GM21723 (cell line): ENCODE results near the gene SPINK4.

Experiments
- ATAC-seq: cut with Tn5 transposase; IDR thresholded peaks from one replicate; pipeline ENCODE4 v1.9.1; 2021; ENCODE audit warnings: mild to moderate bottlenecking, moderate library complexity; ENCODE audit not compliant: unreplicated experiment

Gene SPINK4

DNA sequence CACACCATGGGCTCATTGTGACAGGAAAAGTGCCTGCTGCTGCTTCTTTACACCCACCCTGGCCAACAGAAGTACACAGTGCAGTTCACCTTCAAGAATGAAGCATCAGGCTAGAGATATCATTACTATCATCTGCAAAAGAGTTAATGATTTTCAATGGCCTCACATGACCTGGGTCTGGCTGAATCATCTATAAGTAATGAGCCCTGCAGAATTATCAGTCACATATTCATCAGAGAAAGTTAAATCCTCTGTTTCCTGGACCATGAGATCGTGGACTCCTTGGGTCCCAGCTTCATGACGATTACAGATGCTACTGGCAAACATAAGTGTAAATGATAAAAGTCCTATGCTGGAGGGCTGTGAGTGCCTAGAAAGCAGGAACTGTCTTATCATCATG lies 16.3 kb downstream of the SPINK4 start:
- no peak for ATAC-seq

DNA sequence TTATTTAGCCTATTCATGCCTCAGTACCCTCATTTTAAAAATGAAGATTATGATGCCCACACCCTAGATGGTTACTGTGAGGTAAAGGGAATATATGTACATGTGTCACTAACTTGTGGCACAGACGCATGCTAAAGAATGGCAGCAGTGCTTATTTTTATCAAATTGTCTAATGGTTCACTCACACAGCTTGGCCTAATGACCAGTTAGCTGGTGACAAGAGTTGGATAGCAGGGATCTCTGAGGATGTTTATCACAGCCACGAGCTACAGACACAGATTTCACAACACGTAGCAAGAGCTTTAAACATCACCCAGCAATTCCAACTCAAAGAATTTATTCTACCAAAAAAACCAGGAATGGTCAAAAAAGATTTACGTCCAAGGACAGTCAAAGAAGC lies 17.3 kb downstream of the SPINK4 start:
- ATAC-seq = no peak

DNA sequence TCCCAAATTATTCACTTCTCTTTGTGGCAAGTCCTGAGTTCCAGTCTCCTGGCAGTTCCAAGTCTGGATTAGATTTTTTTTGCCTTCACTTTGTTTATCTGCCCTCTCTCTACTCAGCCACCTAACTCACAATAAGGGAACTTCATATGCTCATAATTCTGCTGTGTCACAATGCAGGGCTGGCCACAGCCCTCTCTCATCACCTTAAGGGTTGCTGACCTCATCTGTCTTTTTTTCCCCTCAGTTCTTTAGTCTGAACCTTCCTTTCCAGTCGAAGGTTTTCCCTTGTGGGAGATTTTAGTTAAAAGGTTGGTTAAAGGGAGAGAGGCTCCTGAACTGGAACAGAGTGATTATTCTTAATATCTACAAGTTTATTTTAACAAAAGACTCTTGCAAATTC lies 20.4 kb downstream of the SPINK4 start:
- ATAC-seq = no peak

DNA sequence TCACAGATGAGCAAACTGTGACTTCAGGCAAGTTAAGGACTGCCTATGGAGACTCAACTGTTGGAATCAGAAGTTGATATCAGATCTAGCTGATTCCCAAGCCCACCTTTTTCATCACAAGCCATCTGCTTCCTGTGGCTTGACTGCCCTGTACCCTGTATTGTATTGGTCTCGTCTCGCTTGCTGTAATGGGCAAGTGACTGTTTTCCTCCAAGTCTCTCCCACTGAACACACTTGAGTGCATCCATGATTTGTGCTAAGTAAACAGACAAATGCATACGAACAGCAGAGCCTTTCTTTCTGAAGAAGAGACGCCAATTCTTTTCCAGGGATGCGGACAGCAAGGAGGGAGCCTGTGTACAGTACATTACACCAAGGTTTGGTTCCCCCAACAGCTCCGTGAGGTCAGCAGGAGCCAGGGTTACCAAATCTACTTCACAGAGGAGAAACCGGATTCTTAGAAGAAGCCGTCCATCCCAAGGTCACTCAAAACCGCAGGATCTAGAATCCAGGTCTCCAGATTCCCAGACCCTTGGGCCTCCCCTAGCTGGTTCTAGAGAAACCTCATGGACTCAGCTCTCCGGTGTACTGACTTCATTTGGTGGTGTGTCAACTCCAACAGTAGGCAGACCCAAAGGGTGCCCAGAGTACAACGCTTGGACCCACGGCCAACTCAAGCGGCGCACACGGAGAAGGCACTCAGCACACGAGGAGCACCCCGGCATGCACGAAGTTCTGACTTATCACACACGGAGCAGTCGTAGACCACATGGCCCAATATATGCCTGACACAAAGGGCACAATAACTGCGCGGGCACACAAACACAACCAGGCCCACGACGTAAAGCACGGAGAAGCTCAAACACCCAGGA lies 23.4 kb downstream of the SPINK4 start:
- ATAC-seq = peak; percentile 9

DNA sequence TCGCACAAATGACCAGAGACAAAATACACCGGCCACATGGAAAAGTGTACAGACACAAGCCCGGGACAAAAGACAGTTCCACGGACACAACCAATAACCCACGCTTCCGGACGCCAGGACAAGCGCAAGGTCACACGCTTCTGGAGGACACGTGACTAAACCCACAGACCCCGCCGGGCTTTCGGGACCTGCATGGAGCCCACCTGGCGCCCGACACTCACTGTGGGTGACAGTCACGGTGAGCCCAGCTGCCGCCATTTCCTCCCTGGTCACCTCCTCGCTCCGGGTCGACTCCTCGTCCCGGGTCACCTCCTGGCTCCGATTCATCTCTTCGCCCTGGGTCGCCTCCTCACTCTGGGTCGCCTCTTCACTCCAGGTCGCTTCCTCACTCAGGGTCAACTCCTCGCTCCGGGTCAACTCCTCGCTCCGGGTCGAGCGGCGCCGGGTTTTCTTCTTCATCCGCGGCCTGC lies 24.1 kb downstream of the SPINK4 start:
- peak; percentile 37 for ATAC-seq

DNA sequence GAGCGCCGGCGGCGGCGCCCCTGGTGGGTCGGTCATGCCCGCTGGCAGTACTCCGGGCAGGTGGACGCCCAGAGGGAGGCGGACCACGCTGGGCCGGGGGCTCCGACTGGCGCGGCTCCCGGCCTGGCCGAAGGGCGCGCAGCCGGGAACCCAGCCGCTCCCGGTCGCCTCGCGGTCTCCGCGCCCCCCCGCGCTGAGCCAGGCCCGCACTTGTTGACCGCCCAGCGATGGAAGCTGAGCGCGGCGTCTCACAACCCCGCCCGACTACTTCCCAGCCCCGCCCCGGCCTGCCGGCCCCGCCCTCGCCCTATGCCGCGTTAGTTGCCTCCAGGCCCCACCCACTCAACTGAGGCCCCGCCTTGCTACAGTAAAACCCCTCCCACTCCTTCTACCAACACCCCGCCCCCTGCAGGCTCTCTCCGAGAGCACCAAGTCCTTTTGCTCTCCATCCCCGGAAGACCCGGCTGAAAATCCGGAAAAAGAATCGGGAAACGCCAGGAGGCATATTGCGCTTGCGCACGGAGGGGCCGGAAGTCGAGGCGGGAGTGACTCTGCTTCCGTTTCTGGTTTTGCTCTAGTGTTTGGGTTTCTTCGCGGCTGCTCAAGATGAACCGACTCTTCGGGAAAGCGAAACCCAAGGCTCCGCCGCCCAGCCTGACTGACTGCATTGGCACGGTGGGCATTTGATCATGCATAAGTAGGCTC lies 24.7 kb downstream of the SPINK4 start, which contains the start of the genes BAG1 and CHMP5:
Gene BAG1 (minus strand): TSS at position 236 of the 705 bp plus-strand sequence.
Gene CHMP5 (plus strand): TSS at position 577 of the 705 bp plus-strand sequence. CDS start 30 bp downstream, at position 607.
- ATAC-seq = peak; percentile 87

DNA sequence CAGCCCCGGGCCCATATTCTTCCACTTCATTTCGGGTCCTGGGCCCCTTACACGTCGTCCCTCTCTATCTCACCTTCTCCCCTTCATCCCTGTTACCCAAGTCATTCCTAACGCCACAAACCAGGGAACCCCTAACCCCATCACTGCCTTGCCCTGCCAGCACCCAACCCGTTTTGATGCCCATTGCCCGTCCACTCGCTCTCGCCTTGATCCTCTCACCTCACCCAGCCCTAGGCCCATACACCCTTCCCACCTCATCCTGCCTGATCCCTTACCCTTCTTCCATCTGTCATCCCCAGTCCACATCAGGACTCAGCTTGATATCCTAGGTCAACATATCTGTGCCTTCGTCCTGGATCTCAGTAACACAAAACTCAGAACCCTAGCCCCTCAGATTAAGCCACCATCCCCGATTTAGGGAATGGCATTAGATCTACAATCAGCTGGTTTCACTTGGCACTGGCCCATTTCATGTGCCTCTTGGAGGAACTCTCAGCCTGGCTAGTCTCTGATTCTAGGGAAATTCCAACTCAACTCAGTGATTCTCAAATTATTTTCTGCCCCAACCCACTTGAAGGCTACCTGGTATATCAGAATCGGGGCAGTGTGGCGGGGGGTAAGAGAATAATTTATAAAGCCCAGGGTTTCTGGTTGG lies 25.4 kb downstream of the SPINK4 start:
- ATAC-seq = no peak

DNA sequence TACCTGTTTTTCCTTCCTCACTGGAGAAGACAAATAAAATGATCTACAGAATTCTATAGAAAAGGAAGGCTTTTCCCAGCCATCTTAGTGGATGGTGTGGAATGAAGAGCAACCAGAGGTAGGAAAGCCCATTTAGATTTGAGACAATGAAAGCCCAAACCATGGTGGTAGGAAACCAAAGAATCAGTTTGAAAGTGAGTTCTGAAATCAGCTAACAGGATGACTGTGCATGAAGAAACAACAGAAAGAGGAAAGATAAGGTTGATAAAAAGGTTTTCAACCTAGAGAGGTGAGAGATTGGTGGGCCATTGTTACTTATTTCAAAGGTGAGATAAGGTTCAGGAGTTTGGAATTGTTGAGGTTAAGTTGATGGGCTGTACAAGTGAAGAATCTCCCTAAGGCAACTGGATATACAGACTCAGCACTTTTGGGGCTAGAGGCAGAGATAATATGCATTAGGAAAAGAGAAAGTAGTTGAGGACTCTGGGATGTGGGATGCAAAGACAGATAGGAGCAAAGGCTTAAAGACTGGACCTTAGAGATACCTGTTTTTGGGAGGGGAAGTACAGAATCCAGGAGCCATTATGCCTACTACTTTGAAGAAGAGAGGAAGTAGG lies 27.3 kb downstream of the SPINK4 start:
- no peak for ATAC-seq

DNA sequence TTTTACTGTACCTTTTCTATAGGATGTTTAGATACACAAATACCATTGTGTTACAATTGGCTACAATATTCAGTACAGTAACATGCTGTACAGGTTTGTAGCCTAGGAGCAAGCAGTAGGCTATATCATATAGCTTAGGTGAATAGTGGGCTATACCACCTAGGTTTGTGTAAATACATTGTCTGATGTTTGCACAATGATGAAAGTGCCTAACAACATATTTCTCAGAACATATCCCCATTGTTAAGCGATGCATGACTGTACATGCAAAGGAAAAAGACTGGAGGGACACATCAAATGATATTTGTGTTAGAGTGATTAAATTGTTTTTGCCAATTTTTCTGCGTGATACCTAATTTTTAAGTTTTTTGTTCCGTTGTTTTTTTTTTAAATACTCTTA lies 30.2 kb downstream of the SPINK4 start:
- ATAC-seq = no peak

DNA sequence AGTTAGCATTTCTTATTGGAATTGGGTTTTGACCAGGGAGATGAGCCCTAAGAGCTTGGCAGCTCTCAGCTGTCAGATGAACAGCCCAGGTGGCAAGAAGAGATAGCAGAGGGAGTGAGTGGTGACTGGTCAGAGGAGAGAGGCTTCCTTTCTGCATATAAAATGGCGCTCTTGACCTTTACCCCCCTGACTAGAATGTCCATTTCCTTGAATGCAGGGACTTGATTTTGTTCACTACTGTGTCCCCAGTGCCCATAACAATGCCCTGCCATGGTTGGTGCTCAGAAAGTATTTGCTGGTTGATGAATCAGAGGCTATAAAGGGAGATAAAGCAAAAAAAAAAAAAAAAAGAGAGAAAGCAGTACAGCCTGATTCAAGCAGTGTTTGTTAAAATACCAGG lies 32.1 kb downstream of the SPINK4 start:
- ATAC-seq = no peak

DNA sequence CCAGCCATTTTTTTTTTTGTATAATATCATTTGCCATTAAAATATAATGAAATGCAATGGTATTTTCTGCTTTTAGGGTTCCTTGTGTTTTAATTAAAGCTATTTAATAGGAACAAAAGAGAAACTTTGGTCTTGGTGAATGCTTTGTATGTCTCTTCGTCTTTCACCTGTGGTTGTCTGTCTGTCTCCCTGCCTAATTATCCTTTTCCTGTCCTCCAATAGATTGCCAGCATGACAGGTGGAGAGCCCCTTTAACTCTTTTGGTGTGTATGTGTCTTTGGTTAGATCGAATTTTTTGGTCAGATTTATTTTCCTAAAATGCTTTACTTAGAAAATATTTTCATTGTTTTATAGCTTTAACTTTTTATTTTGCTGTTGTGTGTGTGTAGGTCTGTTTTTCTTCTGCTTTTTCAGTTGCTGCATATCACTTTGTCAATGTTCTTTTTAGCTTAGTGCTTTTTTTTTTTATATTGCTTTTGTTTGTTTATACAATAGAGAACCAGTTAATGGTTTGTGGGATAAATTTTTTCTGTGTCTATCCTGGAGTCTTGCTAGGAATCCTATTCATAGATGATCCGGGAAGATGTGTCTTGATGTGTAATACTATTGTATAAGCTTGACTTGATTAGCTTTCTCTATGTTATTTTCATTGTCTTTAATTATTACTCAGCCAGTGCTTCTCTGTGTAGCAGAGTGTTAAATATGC lies 33.5 kb downstream of the SPINK4 start:
- no peak for ATAC-seq

DNA sequence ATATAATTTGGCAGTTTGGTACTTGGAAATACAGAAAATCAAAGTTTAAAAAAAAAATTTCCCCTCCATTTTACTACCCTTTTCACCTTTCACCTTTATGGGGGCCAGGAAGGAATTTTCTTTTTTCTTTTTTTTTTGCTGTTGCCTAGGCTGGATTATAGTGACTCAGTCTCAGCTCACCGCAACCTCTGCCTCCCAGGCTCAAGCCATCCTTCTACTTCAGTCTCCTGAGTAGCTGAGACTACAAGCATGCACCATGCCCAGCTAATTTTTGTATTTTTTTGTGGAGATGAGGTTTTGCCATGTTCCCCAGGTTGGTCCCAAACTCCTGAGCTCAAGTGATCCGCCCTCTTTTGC lies 34.0 kb downstream of the SPINK4 start:
- no peak for ATAC-seq

DNA sequence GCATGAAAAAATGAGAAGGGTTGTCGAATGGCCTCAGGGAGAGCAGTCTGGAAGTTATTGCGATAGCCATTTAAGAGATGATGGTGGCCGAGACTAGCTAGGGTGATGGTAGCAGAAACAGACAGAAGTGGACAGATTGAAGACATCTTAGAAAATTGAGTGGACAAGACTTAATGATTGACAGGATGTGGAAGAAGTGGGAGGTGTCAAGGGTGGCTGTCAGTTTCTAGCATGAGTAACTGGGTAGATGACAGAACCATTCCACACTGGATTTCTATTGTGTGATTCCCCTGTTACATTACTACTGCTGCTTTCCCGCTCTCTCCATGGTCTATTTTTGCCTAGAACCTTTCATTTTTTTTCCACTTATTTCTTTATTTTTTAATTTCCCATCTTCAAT lies 37.5 kb downstream of the SPINK4 start:
- ATAC-seq = no peak

DNA sequence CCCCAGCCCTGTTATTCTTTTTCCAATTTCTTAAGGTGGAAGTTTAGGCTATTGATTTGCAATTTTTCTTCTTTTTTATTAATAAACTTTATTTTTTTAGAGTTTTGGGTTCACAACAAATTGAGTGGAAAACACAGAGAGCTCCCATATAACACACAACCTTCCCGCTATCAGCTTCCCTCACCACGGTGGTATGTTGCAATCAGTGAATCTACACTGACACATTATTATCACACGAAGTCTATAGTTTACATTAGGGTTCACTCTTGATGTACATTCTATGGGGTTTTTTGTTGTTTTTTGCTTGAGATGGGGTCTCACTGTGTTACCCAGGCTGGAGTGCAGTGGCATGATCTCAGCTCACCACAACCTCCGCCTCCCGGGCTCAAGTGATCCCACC lies 45.5 kb downstream of the SPINK4 start:
- ATAC-seq = no peak

DNA sequence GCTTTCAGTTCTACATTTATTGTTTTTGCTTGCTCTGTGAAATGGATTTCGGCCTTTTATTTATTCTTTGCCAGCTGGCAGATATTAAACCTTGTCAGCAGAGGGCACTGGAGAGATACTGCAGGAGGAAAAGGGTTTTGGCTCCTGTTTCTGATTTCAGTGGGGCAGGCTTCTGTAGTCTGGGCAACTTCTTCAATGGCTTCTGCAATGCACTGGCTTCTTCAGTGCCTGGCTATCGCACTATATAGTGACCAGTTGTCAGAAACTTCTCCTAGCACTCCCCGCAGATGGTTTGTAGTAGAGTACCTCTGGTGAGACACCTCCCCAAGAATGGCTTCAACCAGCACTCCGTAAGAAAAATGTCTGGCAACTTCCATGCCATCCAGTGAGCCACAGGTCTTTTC lies 47.1 kb downstream of the SPINK4 start:
- ATAC-seq = no peak

DNA sequence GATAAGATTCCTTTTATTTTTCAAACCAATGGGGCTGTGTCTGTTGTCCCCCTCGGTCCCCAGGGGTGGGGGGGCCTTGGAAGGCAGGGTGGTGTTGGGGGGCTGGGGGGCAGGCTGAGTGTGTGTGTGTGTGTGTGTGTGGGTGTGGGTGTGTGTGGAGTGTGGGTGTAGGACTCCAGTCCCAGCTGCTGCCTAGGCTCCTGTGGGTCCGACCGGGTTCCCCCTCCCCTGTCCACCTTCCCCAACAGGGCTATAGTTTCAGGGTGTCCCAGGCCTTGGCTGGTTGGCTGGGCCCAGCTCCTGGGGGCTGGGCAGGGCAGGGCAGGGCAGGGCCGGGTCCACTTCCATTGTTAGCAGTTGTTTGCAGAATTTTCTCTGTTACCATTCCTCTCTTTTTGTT lies 48.3 kb downstream of the SPINK4 start:
- ATAC-seq = no peak

DNA sequence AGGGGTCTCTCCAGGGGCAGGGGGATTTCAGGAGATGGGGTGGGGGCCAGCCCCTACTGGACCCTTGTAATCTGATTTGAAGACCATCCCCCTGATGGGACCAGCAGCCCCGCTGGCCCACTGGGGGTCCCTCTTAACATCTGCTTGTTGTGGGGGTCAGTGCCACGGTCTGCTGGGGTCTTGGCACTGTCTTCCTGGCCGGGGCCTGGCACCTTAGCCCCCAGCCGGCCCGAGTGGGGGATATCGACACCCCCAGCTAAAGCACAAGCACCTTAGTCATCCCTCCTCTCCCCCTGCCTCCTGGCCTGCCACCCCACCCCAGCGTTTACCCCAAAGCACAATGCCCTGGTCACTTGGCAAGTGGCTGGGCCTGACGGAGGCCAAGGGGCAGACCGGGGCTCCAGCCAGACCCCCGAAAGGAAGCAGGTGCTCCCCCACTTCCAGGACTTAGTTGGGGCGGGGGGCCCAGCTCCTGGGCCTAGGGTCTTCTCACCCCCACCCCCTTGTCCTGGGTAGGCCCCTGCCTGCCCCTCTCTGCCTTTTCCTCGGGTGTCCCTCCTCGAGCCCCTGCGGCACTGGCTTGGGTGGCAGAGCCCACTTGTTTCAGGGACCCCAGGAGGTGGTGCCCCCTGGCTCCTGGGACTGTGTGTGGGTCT lies 49.0 kb downstream of the SPINK4 start:
- ATAC-seq = no peak

DNA sequence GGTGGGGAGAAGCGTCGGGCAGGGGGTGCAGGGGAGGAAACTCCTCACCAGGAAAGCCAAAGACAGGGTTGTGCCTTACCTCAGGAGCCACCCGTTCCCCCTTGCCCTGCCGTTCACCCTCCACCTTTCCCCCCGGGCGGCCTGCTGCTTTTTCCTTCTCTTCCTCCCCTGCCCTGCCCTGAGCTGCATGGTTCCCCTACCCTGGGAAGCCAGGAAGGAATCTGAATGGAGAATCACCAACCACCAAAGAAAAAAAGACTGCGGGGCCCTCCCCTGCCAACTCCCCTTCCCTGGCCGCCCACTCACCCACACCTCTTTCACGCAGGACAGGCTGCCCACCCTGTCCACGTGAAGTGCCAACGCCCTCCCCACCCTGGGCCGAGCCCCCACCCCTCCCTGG lies 49.5 kb downstream of the SPINK4 start:
- ATAC-seq = no peak

DNA sequence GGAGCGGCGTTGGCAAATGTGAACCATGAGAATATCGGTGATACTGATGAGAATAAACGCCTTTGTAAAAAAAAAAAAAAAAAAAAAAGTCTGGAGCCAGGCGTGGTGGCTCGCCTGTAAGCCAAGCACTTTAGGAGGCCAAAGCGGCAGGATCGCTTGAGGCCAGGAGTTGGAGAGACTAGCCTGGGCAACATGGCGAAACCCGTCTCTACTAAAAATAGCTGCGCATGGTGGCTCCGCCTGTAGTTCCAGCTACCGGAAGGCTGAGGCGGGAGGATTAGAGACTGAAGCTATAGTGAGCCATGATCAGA lies 49.9 kb downstream of the SPINK4 start:
- peak; percentile 35 for ATAC-seq
